Measurements from ENCODE around the gene GRIK1.

GRCh38 chr21:29610779-29611360 is 328.9 kb downstream of the GRIK1 start:
- no peak for TF ChIP-seq EZH2 (IDR thresholded peaks at IDR 0.05)
- no peak for TF ChIP-seq POLR2AphosphoS5 (IDR thresholded peaks at IDR 0.05; ENCODE audit: borderline replicate concordance, low read depth, low read length)
- no peak for TF ChIP-seq FOXP2 (optimal IDR thresholded peaks at IDR 0.05; ENCODE audit: control extremely low read depth, extremely low read length, insufficient read depth)

All from SK-N-MC (cell line).